Medulla oblongata (tissue), 1 donor: Measurements from ENCODE around the gene KRTAP10-4.
"Not testable (repeated sequence)": the region's sequence is repeated elsewhere in the genome, so short reads cannot be mapped to it uniquely, and the experiment has no call there.

Source experiments
- DNase-seq: peaks from one replicate; pipeline ENCODE4 v3.0.0-alpha.2; 2015; ENCODE audit errors: extremely low spot score

The KRTAP10-4 gene

DNA sequence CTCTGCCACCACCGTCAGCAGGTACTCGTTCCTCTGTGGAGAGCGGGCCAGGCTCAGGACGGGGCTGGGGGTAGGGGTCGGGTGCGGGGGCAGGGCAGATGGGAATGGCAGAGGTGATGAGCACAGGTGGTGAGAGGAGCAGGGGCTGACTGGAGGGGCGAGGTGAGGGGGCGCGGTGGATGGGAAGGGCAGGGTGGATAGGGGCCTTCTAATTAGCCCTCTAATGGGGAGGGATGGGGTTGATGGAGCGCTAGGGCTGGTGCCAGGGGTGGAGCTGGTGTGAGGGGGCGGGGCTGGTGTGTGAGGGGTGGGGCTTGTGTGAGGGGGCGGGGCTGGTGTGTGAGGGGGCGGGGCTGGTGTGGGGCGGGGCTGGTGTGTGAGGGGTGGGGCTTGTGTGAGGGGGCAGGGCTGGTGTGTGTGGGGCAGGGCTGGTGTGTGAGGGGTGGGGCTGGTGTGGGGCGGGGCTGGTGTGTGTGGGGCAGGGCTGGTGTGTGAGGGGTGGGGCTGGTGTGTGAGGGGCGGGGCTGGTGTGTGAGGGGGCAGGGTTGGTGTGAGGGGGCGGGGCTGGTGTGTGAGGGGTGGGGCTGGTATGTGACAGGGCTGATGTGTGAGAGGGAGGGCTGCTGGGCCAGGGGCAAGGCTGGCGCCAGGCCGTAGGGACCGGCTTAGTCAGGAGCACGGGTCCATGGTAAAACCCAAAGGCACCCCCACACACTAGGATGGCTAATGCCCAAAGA lies 39.5 kb upstream of the KRTAP10-4 start:
- no peak for DNase-seq

DNA sequence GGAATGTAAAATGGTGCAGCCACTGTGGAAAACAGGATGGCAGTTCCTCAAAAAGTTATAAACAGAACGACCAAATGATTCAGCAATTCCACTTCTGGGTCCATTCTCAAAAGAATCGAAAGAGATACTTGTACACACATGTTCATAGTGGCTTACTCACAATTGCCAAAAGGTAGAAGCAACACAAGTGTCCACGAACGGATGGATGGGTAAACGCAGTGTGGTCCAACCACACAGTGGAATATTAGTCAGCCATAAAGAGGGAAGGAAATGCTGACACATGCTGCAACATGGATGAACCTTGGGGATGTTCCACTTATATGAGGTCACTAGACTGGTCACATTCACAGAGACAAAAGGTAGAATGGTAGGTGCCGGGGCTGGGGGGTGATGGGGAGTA lies 38.8 kb upstream of the KRTAP10-4 start:
- DNase-seq: no peak

- DNase-seq: no peak
These were observed 37.6 kb upstream of the KRTAP10-4 start for GRCh38 chr21:44535963-44536362.

DNA sequence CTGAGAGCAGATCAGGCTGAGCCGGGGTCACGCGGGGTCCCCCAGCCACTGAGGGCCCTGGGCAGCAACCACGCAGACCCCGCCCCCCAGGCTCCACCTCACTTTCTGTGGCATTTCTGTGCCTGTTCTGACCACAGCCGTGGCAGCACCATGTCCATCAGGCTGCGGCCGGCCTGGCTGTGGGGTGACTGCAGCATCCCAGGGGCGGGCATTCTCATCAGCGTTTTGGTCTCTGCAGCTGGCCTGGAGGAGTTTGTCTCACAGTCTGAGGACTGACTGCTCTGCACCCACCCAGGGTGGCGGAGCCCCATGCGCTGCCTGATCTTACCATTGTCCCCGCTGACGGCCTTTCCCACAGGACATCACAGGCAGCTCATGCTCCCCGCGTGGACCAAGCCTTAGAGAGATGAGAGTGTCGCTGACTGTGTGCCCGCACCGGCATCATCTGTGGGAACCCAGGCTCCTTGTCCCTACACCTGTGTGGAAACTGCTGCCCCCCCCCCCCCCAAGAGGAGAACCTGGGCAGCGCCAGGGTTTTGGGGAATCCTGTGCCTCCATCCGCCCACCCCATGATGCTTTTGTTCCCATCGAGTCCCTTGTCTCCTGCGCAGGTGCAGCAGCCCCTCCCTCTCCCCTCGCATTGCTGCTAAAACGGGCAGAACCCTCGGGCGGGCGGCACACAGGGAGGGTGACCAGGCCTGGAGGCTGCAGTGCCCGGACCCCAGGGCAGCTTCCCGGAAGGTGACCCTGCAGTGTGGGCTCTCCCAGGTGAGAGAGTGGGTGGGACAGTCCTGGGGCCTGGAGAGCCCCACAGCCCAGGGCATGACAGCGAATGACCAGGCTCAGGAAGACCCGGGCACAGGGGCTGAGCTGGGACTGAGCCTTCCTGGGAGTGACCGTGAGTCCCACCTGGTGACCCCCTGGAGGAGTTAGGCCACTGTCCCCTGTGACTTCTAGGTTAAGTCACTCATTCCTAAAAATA lies 35.3 kb upstream of the KRTAP10-4 start:
- DNase-seq: no peak

- no peak for DNase-seq
These were observed 34.5 kb upstream of the KRTAP10-4 start for GRCh38 chr21:44539046-44539445.

DNA sequence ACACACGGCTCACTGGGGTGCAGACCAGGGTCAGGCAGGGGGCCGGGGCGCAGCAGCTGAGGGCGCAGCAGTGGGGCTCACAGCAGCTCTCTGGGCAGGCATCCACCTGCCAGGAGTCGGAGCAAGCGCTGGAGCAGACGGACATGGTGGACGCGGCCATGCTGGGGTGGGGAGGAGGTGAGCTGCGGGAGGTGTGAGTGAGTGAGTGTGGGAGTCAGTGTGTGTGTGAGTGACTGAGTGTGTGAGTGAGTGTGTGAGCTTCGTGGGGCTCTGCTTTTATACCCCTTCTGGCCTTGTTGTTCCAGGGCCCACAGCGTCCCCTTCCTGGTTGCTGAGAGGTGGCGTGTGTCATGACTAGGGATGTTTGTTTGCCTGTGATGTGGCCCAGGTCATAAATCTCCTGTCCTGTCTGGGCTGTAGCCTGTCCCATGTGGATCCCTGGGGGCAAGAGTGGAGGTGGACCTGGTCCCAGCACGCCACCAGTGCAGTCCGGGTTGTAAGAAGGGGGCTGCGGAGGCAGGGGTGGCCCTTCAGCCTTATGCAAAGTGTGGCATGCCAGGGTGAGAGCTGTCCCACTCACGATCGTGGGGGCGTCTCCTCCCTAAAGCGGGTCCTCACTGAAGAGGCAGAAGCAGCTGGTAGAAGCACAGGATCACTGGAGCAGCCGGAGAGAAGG lies 33.4 kb upstream of the KRTAP10-4 start, which contains the start of gene KRTAP10-1:
Gene KRTAP10-1, minus strand, starts transcription at position 205 of the 676 bp plus-strand sequence. Its CDS starts 45 bp downstream, at position 160.
- no peak for DNase-seq

DNA sequence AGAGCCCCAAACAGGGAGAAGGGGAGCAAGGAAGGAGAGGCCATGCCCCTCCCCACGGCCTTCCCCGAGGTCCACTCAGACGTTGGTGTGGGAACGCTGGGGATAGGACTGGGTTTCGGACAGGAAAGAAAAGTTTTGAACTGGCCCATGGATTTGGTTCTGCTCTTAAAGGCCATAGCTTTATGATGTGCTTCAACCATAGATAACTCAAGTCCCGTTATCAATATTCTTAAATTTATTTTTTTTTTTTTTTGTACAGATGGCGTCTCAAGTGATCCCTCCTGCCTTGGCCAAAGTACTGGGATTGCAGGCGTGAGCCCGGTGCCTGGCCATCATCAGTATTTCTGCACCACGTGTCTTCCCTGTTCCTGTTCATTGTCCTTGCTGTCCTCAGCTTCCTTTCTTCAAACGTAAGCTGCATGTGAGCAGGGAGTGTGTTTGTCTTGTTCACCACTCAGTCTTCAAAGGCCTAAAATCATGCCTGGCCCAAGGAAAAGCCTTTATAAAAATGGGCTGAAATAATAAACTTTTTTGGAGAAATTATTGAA lies 32.7 kb upstream of the KRTAP10-4 start:
- DNase-seq: no peak

GRCh38 chr21:44542716-44543115 lies 30.8 kb upstream of the KRTAP10-4 start:
- no peak for DNase-seq

DNA sequence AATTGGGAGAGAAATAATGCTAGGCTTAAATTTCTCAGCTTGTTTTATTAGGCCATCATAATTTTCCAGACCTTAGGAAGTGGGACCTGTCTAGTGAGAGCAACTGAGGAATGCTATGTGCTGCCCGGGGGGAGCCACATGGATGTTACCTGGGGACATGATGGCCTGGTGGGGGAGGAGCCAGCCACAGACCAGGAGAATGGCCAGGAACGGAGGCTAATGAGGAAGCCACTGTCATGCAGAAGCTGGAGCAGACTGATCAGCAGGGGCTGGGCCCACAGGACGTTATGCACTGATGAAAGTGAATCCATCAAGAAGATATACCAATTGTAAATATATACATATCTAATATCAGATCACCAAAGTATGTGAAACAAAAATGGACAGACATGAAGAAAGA lies 29.0 kb upstream of the KRTAP10-4 start:
- no peak for DNase-seq

DNA sequence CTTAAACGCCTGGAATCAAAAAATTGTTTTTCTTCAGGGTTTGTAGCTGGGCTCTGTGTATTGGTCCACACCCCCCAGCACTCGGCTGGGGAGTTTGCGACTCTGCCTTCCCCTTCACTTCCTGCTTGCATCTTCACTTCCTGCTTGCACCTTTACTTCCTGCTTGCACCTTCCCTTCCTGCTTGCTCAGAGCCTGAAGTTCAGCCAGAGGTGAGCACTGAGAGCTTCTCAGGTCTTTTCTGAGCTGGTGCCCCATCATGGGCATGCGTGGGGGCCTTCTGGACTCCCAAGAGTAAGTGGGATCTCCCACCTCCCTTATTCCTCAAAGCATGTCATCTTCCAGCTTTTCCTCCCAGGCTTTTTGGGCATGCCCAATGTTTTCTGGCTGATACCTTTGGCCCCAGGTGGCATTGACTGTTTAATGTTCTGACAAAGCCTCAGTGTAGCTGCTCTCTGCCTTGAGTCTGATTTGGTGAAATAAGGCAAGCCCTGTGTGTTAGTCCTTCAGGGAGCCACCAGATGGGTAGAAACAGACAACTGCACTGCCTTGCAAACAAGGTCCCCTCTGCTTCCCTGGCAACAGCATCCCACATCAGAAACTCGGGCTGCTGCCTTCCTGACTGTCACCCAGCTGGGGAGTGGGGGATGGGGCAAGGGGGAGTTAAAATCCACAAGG lies 25.7 kb upstream of the KRTAP10-4 start:
- no peak for DNase-seq

DNA sequence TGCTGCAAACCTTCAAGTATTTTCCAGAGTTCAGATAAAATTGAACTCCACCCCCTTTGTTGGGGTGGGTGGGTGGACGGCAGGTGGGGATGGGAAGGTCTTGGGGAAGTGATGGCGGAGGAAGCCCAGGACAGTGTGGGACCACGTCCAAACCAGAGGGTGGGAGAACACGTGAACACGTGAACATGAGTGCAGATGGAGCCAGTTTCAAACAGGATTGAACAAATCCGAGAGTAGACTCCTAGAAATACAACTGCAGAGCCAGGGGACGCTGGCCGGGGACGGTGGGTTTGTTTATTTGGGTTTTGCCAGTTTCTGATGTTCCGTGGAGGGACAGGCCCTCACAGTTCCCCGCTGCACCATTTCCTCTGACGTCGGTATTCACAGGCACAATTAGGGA lies 25.1 kb upstream of the KRTAP10-4 start:
- no peak for DNase-seq

DNA sequence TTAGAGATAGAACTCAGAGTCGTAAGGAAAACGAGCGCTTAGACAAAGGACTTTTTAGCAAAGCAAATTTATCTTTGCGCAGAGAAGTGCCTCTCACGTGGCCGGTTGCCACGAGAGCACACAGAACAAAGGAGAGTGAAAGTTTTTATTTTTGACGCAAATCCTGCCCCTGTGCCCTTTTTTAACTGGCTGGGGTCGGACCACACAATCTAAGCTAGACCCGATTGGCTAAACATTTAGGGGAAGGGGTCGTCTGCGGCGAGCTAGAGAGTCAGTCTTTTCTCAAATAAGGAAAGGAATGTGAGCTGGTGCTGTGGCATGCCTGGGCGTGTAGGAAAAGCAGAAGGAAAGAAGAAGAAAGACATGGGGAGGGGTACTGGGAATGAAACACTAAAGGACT lies 24.6 kb upstream of the KRTAP10-4 start:
- DNase-seq: no peak

DNA sequence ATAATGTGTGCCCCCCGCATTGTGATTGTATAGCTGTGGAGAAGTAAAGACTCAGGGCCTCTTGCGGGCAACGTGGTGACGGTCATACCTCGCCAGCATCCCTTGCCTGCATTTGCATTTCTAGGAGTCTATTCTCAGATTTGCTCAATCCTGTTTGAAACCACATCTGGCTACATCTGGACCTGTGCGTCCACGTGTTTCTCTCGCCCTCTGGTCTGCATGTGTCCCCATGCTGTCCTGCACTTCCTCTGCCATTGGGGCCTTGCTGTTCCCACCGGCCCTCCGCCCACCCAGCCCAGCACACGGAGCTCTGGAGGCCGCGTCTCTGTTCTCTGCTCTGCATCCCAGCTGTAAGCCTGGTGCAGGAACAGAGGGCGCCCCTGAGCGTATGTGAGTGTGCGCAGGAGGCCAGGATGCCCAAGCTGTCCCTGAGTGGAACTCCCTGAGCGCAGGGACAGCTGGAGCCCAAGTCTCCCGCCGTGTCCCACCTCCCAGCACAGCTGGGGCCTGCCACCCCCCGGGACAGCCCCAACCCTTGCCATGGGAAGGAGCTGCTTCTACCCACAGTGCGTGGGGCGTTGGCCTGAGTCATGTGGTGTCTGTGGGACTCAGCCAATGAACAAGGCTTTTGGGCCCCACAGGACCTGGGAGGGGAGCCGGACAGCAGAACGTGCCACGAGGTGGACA lies 23.9 kb upstream of the KRTAP10-4 start:
- DNase-seq: no peak

DNA sequence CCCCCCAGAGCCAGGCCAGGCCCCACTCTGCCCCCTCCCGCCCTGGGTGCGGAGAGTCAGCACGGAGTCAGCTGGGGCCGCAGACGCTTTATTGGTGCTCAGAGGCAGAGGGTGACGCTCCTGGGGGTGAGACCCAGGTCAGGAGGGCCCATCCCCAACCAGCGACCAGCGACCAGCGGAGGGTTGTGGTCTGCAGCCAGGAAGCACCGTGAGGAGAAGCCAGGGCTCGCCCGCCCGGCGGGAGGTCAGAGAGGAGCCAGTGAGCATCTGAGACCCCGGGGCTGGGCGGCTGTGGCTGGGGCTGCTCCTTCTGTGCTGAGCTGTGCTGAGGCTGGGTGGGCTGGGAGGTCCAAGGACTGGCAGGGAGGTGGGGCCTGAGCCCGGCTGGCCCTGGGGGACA lies 23.2 kb upstream of the KRTAP10-4 start:
- DNase-seq: not testable (repeated sequence)

DNA sequence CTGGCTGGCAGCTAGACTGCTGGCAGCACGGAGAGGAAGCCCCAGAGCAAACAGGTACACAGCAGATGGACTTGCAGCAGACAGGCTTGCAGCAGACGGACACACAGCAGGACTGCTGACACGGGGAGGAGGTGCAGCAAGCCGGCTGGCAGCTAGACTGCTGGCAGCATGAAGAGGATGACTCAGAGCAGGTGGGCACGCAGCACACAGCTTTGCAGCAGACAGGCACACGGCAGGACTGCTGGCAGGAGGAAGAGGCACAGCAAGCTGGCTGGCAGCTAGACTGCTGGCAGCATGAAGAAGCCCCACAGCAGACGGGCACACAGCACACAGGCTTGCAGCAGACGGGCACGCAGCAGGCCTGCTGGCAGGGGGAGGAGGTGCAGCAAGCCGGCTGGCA lies 22.7 kb upstream of the KRTAP10-4 start:
- no peak for DNase-seq

DNA sequence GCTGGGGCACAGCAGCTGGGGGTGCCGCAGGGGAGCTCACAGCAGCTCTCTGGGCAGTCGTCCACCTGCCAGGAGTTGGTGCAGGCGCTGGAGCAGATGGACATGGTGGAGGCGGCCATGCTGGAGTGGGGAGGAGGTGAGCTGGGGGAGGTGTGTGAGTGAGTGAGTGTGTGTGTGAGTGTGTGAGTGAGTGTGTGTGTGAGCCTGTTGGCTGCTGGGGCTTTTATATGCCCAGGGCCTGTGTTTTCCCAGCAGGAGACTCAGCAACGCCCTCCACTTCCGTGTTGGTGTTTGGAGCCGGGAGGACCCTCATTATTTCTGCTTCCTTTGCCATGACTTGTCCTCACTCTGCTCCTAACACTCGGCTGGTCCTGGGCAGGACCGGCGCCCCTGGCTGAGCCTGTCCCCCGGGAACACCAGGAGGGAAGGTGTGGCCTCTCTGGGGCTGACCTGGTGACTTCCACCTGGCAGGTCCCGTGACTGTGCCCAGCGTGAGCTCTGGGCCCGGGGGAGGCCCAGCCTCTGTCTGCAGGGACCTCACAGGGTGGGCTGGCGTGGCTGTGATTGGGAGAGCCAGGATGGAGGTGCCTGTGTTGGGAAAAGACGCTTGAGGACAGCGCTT lies 22.1 kb upstream of the KRTAP10-4 start, which contains the start of gene KRTAP10-2:
Gene KRTAP10-2, minus strand, starts transcription at position 166 of the 622 bp plus-strand sequence. Its CDS starts 47 bp downstream, at position 119.
- no peak for DNase-seq

DNA sequence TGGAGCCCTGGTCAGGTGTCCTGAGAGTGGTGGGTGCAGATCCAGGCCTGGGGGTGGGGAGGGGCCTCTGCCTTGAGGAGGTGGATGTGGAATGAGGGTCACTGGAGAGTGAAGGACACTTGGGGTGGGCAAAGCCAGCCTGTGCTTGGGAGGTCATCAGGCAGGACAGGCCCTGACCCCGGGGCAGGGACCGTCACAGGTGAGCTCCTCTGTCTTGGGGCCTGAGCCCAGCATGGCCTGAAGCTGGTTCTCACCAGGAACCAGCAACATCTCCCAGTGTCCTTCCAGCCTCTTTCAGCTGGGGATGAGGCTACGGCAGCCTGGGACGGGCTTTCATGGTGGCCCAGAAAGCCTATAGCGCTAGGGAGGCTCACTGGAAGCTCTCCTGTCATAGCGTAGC lies 21.4 kb upstream of the KRTAP10-4 start:
- no peak for DNase-seq

GRCh38 chr21:44552681-44553080 lies 20.8 kb upstream of the KRTAP10-4 start:
- no peak for DNase-seq

GRCh38 chr21:44555200-44555875 lies 18.2 kb upstream of the KRTAP10-4 start:
- DNase-seq: no peak
